ENCODE measurements around the gene ADD3.
"Not testable (repeated sequence)": the region's sequence is repeated elsewhere in the genome, so short reads cannot be mapped to it uniquely, and the experiment has no call there.

Gene ADD3

DNA sequence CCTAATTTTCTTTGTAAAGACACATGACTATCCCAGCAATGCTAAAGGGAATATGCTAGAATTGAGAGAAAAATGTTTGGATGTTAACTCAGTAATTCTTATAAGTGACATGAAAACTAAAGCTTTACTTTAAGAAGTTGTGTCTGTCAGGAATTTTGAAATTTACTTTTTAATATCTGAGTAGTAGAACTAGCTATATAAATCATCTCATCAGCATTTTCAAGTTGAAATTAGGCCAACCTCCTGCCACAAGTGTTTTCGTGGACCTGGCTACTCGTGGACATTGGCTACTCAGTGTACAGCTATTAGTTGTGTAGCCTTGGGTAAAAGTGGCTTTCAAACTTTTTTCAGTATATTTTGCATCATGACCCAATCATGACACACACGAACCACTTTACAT, 70.5 kb downstream of the ADD3 start:
- H3K4me3 ChIP-seq (ENCODE audit: low read depth, low read length) = no peak overlapping the region
- DNase-seq (ENCODE audit: low read depth) = no peak

DNA sequence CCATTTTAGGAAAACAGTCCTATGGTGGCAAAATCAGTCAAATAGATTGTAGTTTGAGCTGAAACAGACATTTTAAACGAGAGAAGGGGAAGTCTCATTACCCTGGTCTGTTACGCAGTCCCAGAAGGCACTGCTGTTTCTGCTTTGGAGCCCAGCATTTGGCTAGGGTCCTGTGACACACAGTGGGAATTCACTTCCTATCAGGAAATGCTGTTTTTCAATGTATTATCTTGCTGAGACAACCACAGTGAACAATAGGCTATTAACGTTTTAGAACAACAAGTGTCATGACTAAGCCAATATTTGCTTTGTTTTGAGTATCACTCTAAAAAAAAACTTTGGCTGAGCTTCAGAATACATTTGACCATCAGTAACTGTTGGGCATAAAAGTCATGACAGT, 74.1 kb downstream of the ADD3 start:
- no peak overlapping the region for H3K4me3 ChIP-seq (ENCODE audit: low read depth, low read length)
- no peak for DNase-seq (ENCODE audit: low read depth)

DNA sequence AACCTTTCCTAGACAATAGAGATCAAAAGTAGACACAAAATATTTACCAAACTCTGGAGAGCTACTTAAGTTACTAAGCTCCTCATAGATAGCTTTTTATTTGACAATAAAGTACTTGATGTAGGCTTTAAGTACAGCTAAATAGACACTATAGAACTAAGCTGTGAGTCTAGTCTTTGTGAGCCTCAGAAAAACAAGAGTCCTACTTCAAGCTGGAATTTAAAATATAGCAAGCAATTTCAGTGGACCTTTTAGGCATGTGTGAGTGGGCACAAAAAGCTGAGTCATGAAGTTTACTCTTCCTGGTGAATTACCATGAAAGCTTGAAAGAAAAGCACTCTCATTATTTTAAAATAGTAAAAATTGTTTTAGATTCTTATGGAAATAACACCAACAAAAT, 76.1 kb downstream of the ADD3 start:
- no peak for DNase-seq (ENCODE audit: low read depth)
- H3K4me3 ChIP-seq (ENCODE audit: low read depth, low read length) = no peak overlapping the region

DNA sequence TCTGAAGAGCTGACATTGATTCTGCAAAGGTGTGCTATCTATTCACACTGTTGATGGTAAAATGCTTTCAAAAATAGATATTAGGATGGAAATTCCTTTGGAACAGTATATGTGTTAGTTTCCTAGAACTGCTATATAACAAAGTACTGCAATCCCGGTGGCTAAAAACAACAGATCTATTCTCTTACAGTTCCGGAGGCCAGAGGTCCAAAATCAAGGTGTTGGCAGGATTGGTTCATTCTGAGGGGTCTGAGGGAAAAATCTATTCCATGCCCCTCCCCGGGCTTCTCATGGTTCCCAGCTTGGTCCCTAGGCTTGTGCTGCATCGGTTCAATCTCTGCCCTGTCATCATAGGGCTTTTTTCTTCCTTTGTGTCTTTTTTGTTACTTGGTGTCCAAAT, 79.9 kb downstream of the ADD3 start:
- no peak for DNase-seq (ENCODE audit: low read depth)
- no peak overlapping the region for H3K4me3 ChIP-seq (ENCODE audit: low read depth, low read length)

DNA sequence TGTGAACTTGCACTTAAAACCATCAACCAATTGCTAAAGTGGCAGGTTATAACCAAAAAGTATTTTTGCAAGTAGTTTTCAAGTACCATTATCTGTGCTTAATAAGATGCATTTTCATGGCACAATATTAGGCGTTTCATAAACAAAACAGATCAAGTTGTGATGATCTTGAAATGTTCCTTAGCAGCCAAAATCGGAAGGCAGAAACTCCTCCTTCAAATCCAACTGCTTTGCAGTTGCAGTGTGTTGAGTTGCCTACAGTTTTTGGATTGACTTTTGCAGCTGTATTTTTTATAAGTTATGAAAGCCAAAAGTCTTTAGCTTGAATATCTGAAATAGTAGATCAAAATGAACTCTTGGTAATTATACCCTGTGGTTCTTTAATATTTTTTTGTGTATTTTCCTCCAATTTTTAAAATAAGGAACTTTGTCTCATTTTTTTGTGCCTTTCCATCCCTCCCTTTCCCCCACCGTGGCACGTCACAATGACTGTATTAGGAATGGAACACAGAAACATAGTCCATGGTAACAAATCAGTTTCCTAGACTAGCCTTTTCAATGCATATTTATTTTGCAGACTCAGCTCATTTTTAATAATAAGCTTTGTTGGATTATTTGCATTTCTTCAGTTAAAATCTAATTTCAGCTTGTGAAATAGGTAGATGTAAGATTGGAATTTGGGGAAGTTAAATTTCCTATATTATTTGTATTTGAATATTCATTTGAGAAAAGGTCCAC, 80.8 kb downstream of the ADD3 start:
- no peak overlapping the region for H3K4me3 ChIP-seq (ENCODE audit: low read depth, low read length)

DNA sequence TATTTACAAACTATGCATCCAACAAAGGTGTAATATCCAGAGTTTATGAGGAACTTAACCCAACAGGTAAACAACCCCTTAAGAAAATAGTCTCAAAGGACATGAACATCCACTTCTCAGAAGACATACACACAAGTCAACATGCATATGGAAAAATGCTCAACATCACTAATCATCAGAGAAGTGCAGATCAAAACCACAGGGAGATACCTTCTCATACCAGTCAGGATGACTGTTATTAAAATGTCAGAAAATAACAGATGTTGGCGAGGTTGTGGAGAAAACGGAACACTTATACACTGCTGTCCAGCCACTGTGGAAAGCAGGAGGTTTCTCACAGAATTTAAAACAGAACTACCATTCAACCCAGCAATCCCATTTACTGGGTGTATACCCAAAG, 84.0 kb downstream of the ADD3 start:
- DNase-seq (ENCODE audit: low read depth) = no peak
- H3K4me3 ChIP-seq (ENCODE audit: low read depth, low read length) = no peak overlapping the region

More for the DNA sequence above, 80.8 kb downstream of the ADD3 start:
- DNase-seq (ENCODE audit: low read depth) = no peak

DNA sequence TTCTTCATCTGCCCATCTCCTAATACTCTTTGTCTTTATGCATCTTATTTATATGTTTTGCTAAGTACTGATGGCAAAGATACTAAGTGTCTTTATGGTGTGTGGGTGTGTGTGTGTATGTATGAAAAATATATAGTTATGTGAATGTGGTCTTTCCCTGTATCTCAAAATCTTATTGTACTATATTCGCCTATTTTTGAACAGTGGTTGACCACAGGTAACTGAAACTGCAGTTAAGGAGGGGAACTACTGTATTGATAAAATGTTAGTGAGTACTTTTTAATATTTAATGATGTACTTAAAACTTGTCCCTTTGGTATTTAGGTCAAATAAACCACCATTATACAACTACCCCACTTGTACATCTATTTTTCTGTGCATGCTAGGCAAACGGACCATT, 85.9 kb downstream of the ADD3 start:
- no peak for DNase-seq (ENCODE audit: low read depth)
- no peak overlapping the region for H3K4me3 ChIP-seq (ENCODE audit: low read depth, low read length)

DNA sequence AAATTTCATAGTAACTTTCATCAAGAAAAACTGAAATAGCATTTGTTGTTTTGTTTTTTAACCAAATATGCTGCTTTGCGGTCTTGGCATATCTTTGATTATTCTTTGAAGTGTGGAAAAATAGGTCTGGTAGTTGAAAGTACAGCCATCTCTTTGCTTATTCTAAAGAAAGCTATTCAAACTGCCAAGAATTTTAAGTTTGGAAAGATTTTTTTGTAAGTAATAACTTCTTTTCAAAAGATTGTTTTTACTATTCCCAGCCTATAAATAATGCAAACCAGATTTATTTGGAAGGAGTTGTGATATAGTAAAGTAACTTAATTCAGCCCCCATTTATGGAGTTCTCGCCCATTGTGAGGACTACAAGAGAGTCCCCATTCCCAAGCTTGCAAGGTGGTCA, 87.0 kb downstream of the ADD3 start:
- no peak overlapping the region for H3K4me3 ChIP-seq (ENCODE audit: low read depth, low read length)
- no peak for DNase-seq (ENCODE audit: low read depth)

DNA sequence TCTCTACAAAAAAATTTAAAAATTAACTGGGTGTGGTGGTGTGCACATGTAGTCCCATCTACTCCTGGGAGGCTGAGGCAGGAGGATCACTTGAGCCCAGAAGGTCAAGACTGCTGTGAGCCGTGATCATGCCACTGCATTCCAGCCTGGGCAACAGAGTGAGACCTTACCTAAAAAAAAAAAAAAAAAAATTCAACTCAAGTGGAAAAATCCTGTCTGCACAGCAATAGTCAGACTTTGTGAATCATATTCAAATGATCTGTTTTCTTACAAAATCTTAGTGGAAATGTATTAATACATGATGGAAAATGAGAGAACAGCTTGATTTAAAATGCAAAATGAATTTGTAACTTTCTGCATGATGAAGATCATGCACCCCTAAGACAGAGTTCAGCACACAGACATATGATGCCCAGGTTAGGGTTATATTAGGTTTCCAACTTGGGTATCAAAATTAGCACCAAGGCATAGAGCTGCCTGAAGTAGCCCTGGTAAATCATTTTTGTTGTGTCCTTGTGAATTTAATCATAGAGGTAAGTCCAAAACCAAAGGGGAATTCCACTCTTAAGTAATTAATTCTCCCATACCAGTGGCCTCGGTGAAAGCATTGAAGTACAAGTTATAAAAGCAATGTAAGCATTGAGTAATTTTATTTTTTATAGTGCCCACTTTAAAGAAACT, 93.8 kb downstream of the ADD3 start:
- no peak for DNase-seq (ENCODE audit: low read depth)
- H3K4me3 ChIP-seq (ENCODE audit: low read depth, low read length) = no peak overlapping the region

DNA sequence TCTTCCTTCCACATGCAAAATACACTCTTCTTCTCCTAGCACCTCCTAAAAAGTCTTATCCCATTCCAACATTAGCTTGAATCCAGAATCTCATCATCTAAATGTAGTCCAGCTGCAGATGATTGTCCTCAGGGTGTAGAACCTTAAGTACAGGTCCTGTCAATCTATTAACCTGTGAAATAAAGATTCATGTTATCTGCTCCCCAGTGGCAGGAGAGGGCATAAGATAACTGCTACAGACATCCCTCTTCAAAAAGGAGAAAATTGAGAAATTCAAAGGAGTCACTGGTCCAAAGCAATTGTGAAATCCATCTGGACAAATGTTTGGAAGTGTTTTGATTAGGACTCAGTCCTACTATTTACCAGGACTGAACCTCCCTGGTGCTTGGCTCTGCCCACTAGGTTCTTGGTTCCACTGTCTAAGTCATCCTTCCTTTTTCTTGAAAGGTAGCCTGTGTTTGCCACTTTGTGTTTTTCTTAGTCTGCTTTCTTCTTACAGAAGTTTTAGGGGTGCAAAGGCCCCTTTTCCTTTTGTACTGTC, 96.2 kb downstream of the ADD3 start:
- DNase-seq (ENCODE audit: low read depth) = no peak
- no peak overlapping the region for H3K4me3 ChIP-seq (ENCODE audit: low read depth, low read length)

DNA sequence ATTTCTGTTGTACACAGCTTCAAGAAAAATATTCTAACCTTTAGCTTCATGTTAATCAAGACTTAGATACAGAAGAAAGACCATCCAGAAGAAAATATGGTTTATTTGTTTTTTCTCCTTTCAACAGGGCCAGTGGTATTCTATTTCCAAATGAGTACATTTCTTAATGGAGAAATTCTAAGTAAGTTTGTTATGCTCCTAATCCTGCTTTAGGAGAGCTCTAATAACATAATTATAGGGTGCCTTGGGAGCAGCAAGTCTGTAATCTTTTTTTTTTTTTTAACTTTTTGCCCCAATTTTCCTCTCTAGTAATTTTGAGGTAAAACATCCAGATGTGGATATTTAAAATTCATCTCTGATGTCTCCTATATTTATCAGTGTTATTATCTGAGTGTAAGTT, 98.1 kb downstream of the ADD3 start:
- DNase-seq (ENCODE audit: low read depth) = no peak
- no peak overlapping the region for H3K4me3 ChIP-seq (ENCODE audit: low read depth, low read length)

DNA sequence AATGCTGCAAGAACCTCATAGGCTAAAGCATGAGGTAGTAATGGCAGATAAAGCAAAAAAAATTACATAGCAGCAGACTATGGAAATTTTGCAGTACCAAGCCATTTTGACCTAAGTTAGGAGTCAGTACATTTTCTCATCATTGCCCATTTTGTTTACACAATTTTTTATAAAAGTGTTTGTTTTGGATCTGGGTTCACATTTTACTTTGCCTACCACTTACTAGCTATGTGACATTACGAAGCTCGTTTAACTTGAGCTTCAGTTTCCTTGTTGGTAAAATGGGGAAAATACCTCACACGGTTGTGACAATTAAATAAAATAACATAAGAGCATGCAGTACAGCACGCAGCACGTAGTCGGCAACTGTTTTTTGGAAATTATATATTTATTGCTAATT, 99.6 kb downstream of the ADD3 start:
- DNase-seq (ENCODE audit: low read depth) = no peak
- H3K4me3 ChIP-seq (ENCODE audit: low read depth, low read length) = no peak overlapping the region

DNA sequence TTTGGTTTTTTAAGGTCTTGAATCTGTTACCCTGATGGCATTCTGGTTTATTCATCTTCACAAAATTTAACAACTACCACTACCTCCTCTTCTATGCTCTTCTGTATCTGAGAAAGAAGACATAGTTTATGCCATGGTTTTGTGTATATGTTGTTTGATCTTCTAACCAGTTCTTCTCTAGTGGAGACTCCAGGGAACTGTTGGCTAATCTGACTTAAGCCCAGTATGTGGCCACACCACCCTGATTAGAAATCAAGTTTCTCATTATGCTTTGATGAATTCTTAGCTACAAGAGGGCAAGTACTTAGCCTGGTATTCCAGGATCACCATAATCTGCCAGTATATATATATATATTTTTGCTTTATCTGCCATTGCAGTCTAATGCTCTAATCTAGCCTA, 100.1 kb downstream of the ADD3 start:
- H3K4me3 ChIP-seq (ENCODE audit: low read depth, low read length) = no peak overlapping the region
- no peak for DNase-seq (ENCODE audit: low read depth)

DNA sequence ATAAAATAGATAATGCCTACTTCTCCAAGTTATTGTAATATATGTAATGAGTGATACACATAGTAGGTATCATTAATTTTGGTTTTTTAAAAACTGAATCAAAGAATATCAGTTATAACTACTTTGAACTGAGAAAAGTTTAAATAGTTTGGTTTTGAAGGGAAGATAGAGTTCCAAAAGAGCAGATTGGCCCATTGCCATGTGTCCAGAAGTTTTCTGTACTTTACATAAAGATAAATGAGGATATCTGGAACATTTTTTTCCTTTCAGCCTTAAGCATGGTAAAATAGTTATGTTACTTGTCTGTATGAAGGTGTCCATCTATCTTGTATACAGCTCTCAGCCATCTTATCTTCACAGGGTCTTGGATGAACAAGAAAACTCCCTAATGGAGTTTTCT, 101.7 kb downstream of the ADD3 start:
- DNase-seq (ENCODE audit: low read depth) = no peak
- H3K4me3 ChIP-seq (ENCODE audit: low read depth, low read length) = no peak overlapping the region

DNA sequence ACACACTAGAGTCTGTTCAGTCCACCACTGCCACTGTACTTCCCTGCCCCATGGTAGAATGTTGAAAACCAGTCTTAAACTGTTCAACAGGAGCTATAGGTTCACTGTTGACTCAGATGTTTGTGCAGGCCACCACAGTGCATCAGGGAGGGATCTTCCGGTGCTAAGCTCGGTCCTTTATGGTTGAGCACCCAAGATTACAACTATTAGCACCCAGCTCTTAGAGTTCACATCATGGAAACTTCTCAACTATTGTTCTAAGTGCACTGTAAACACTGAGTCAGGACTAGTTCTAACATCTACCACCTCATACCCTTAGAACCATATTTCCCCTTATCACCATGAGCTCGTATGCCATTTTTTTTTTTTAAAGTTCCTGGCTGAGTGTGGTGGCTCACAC, 102.6 kb downstream of the ADD3 start:
- DNase-seq (ENCODE audit: low read depth) = no peak
- no peak overlapping the region for H3K4me3 ChIP-seq (ENCODE audit: low read depth, low read length)

DNA sequence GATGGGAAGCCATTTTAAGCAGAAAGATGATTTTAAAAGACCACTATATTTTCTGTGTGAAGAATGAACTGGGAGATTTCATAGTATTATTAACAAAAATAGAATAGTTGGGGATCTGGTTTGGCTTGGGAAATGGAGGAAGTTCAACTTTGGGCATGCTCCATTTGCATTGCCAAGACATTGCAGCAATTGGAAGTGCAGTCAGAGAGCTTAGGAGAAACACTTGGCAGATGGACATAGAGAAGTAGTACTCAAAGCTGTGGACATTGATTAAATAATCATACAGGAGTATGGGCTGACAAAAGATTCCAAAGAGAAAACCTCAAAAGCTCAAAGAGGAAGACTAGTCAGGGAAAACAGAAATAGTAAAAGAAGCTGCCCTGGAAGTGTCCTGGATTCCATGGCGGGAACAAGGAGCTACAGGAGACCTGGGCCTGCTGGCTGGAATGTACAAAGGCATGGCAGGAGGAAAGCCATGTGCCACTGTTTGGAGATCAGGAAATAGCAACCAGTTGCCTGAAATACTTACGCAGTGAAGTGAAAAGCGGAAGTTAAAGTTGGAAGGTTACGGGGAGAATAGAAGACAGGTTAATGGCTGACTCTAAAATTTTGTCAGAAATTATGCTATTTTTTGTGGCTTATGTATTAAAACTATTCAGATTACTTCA, 106.0 kb downstream of the ADD3 start:
- H3K4me3 ChIP-seq (ENCODE audit: low read depth, low read length) = no peak overlapping the region
- DNase-seq (ENCODE audit: low read depth) = no peak

DNA sequence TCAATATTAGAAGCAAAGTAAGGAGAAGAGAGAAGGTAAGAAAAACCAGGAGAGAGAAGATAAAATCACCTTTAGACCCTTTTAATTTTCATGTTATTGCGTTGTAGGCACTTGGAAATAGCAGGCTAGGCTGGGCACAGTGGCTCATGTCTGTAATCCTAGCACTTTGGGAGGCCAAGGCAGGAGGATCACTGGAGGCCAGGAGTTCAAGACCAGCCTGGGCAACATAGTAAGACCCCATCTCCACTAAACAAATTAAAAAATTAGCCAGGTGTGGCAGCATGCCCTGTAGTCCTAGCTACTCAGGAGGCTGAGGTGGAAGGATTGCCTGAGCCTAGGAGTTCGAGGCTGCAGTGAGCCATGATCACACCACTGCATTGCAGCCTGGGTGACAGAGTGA, 106.9 kb downstream of the ADD3 start:
- DNase-seq (ENCODE audit: low read depth) = not testable (repeated sequence)

DNA sequence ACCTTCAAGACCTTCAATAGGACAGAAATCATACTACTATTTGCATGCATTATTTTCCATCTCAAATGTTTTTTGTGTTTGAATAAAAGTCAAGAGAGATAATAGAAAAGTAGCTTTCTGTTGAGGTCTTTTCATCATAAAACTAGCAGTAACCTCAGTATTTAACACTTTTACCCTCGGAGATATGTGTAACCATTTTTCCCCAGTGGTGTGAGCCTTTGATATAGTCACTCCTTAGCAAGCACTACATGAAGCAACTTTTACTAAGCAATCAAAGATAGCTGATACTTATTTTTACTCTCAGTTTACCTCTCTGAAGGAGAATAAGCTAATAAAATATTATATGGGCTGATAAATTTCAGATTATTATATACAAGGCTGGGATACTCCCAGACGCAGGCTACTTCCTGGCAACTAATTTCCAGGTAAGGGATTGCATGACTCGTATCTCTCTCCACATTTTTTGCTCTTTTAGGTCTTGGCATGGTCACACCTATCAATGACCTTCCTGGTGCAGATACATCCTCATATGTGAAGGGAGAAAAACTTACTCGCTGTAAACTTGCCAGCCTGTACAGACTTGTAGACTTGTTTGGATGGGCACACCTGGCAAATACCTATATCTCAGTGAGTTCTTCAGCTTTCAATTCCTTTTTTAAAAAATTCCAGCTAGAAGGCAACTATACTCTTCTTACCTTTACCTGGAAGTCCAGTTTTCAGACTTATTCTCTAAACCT, 108.2 kb downstream of the ADD3 start:
- no peak overlapping the region for H3K4me3 ChIP-seq (ENCODE audit: low read depth, low read length)
- no peak for DNase-seq (ENCODE audit: low read depth)

More for the DNA sequence above, 106.9 kb downstream of the ADD3 start:
- H3K4me3 ChIP-seq (ENCODE audit: low read depth, low read length) = not testable (repeated sequence)

DNA sequence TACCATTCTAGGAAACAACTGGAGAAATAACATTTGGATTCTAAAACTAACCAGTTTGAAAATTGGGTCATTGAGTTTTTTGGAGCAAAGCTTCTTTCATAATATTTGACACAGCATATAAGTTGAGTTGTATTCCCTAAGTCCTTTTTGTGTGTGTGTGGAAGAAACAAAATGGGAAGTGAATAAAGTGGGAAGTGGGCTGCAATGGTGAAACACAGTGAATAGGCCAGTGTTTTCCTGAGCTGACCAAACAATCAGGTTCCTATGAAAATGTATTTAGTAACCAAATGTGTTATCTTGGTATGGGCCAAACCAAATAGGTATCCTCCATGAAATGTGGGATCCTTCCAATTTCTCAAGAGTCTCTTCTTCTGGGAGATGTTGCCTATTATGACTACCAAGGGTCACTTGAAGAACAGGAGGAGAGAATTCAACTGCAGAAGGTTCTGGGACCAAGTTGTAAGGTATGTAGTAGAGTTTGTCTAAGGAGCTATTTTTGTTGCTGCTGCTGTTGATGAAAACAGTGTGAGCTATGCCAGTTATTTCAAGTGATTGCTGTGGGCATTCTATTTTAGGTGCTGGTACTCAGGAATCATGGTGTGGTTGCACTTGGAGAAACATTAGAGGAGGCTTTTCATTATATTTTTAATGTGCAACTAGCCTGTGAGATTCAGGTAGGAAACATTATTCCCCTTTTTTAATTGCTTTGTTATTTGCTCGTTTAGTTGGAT, 111.3 kb downstream of the ADD3 start:
- no peak overlapping the region for H3K4me3 ChIP-seq (ENCODE audit: low read depth, low read length)
- no peak for DNase-seq (ENCODE audit: low read depth)

Data from skeletal muscle cell (primary cell).